NCI-H226 (cell line): ENCODE data around the gene PAK3.

Source experiments
- DNase-seq: peaks from one replicate; pipeline ENCODE4 v3.0.0-alpha.2; 2015

PAK3 gene

GRCh38 chrX:111095974-111096895 lies at the start of gene PAK3:
Gene PAK3, plus strand, starts transcription at chrX:111096191. Its CDS starts 26,913 bp downstream, at chrX:111123104.
- DNase-seq: peak; percentile 8

GRCh38 chrX:111047575-111047974 lies 48.4 kb upstream of the PAK3 start:
- DNase-seq: no peak

GRCh38 chrX:111052478-111052877 lies 43.5 kb upstream of the PAK3 start:
- no peak for DNase-seq

- no peak for DNase-seq
These were observed 24.3 kb upstream of the PAK3 start for GRCh38 chrX:111071542-111072277.

GRCh38 chrX:111083081-111083480 lies 12.9 kb upstream of the PAK3 start:
- no peak for DNase-seq

- no peak for DNase-seq
These were observed 9.4 kb upstream of the PAK3 start for GRCh38 chrX:111086591-111087006.

GRCh38 chrX:111088628-111089027 lies 7.4 kb upstream of the PAK3 start:
- DNase-seq: no peak

GRCh38 chrX:111090458-111090857 lies 5.5 kb upstream of the PAK3 start:
- DNase-seq: no peak

GRCh38 chrX:111098874-111099273 lies 2.9 kb downstream of the PAK3 start:
- no peak for DNase-seq

GRCh38 chrX:111100191-111100590 lies 4.2 kb downstream of the PAK3 start:
- DNase-seq: no peak

- no peak for DNase-seq
These were observed 5.6 kb downstream of the PAK3 start for GRCh38 chrX:111101580-111101979.

- no peak for DNase-seq
These were observed 6.6 kb downstream of the PAK3 start for GRCh38 chrX:111102636-111103035.

GRCh38 chrX:111103246-111103645 lies 7.3 kb downstream of the PAK3 start:
- DNase-seq: no peak

- DNase-seq: no peak
These were observed 14.2 kb downstream of the PAK3 start for GRCh38 chrX:111110098-111110775.

GRCh38 chrX:111114806-111115205 lies 18.8 kb downstream of the PAK3 start:
- no peak for DNase-seq

GRCh38 chrX:111116666-111117065 lies 20.7 kb downstream of the PAK3 start:
- no peak for DNase-seq

GRCh38 chrX:111119341-111119740 lies 23.4 kb downstream of the PAK3 start:
- no peak for DNase-seq

- DNase-seq: no peak
These were observed 27.1 kb downstream of the PAK3 start for GRCh38 chrX:111123125-111123524.

- no peak for DNase-seq
These were observed 27.7 kb downstream of the PAK3 start for GRCh38 chrX:111123606-111124179.

- DNase-seq: no peak
These were observed 28.4 kb downstream of the PAK3 start for GRCh38 chrX:111124418-111124817.

GRCh38 chrX:111127038-111127437 lies 31.0 kb downstream of the PAK3 start:
- DNase-seq: no peak

GRCh38 chrX:111129921-111130320 lies 33.9 kb downstream of the PAK3 start:
- DNase-seq: no peak

- no peak for DNase-seq
These were observed 35.6 kb downstream of the PAK3 start for GRCh38 chrX:111131572-111131971.
